Hindlimb muscle (tissue), 1 donor: Measurements from ENCODE around the gene IL7R. TPM values are rescaled to one million over a fixed set of nuclear protein-coding genes. Genes with fewer than 3 reads are reported as not detected.

Source experiments
- DNase-seq: peaks from one replicate; pipeline ENCODE4 v3.0.0-alpha.2; 2013
- polyA plus RNA-seq: library from polyadenylated mRNA; unstranded; fragments of 120-200 nt; gene quantifications from one replicate; pipeline ENCODE4 v1.2.1, GENCODE V29; 2013; ENCODE audit not compliant: insufficient read length

The IL7R gene
- polyA plus RNA-seq: 2.0 TPM

GRCh38 chr5:35856765-35857351 lies at the start of gene IL7R:
IL7R (plus strand) TSS chr5:35856891; CDS start chr5:35856978, 87 bp downstream.
- DNase-seq: no peak

- no peak for DNase-seq
These were observed 46.1 kb upstream of the IL7R start for GRCh38 chr5:35810601-35811000.

GRCh38 chr5:35811108-35811741 lies 45.5 kb upstream of the IL7R start:
- no peak for DNase-seq

- DNase-seq: no peak
These were observed 43.2 kb upstream of the IL7R start for GRCh38 chr5:35813521-35813920.

- DNase-seq: no peak
These were observed 41.4 kb upstream of the IL7R start for GRCh38 chr5:35815089-35815936.

- DNase-seq: no peak
These were observed 39.7 kb upstream of the IL7R start for GRCh38 chr5:35816881-35817521.

- no peak for DNase-seq
These were observed 37.7 kb upstream of the IL7R start for GRCh38 chr5:35819026-35819425.

- DNase-seq: no peak
These were observed 37.0 kb upstream of the IL7R start for GRCh38 chr5:35819668-35820067.

- no peak for DNase-seq
These were observed 36.0 kb upstream of the IL7R start for GRCh38 chr5:35820735-35821134.

GRCh38 chr5:35821513-35821912 lies 35.2 kb upstream of the IL7R start:
- no peak for DNase-seq

- DNase-seq: no peak
These were observed 34.2 kb upstream of the IL7R start for GRCh38 chr5:35822511-35822910.

GRCh38 chr5:35823347-35824098 lies 33.2 kb upstream of the IL7R start:
- no peak for DNase-seq

- no peak for DNase-seq
These were observed 30.6 kb upstream of the IL7R start for GRCh38 chr5:35826056-35826455.

- DNase-seq: no peak
These were observed 30.1 kb upstream of the IL7R start for GRCh38 chr5:35826554-35826953.

GRCh38 chr5:35828082-35828598 lies 28.6 kb upstream of the IL7R start:
- DNase-seq: no peak

GRCh38 chr5:35830587-35830986 lies 26.1 kb upstream of the IL7R start:
- DNase-seq: no peak

GRCh38 chr5:35832762-35833161 lies 23.9 kb upstream of the IL7R start:
- no peak for DNase-seq

GRCh38 chr5:35833224-35833623 lies 23.5 kb upstream of the IL7R start:
- no peak for DNase-seq

- DNase-seq: no peak
These were observed 20.6 kb upstream of the IL7R start for GRCh38 chr5:35835796-35836742.

GRCh38 chr5:35838370-35839042 lies 18.2 kb upstream of the IL7R start:
- no peak for DNase-seq
